ENCODE data around the gene RHOBTB1.

DNA sequence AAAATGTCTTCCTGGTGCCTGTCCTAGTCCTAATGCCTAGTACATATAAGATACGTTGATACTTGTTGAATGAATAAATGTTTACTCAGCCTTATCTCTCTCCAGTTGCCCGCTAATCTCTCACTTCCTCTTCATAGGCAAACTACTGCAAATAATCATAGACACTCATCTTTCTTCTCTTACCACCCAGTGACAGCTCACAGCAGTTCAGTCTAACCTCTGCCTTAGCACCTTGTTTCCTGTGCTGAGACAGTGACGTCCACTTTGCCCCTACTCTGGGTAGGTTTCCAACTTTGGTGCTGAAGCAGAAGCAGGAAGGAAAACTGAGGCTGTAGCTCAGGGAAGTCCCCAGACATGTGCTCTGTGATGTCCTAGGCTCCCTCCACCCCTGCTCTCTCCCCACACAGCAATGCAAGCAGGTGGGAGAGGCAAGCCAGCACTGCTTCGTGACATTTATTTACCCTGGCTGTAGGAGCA lies 45.5 kb upstream of the RHOBTB1 start:
- TF ChIP-seq ZNF121 (tag by site-specific recombination; IDR thresholded peaks at IDR 0.05) (no peak), ZNF391 (tag by site-specific recombination; IDR thresholded peaks at IDR 0.05; ENCODE audit: borderline replicate concordance, low read depth) (no peak), ZIC2 (tag by site-specific recombination; IDR thresholded peaks at IDR 0.05) (peak; percentile 38; the same call in 1 of the 2 replicates), WT1 (tag by site-specific recombination; IDR thresholded peaks at IDR 0.05) (peak; percentile 47; the same call in 1 of the 2 replicates), ZFP69B (tag by site-specific recombination; IDR thresholded peaks at IDR 0.05) (no peak; the same call in 1 of the 2 replicates), ZNF701 (tag by site-specific recombination; IDR thresholded peaks at IDR 0.05) (no peak), ZNF530 (tag by site-specific recombination; IDR thresholded peaks at IDR 0.05; ENCODE audit: low read depth) (no peak), ZNF623 (tag by site-specific recombination; IDR thresholded peaks at IDR 0.05) (no peak)
- TF ChIP-seq, protein P1, sequence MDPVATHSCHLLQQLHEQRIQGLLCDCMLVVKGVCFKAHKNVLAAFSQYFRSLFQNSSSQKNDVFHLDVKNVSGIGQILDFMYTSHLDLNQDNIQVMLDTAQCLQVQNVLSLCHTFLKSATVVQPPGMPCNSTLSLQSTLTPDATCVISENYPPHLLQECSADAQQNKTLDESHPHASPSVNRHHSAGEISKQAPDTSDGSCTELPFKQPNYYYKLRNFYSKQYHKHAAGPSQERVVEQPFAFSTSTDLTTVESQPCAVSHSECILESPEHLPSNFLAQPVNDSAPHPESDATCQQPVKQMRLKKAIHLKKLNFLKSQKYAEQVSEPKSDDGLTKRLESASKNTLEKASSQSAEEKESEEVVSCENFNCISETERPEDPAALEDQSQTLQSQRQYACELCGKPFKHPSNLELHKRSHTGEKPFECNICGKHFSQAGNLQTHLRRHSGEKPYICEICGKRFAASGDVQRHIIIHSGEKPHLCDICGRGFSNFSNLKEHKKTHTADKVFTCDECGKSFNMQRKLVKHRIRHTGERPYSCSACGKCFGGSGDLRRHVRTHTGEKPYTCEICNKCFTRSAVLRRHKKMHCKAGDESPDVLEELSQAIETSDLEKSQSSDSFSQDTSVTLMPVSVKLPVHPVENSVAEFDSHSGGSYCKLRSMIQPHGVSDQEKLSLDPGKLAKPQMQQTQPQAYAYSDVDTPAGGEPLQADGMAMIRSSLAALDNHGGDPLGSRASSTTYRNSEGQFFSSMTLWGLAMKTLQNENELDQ (tag by site-specific recombination; IDR thresholded peaks at IDR 0.05; ENCODE audit: low read depth) = no peak
- TF ChIP-seq, protein P2, sequence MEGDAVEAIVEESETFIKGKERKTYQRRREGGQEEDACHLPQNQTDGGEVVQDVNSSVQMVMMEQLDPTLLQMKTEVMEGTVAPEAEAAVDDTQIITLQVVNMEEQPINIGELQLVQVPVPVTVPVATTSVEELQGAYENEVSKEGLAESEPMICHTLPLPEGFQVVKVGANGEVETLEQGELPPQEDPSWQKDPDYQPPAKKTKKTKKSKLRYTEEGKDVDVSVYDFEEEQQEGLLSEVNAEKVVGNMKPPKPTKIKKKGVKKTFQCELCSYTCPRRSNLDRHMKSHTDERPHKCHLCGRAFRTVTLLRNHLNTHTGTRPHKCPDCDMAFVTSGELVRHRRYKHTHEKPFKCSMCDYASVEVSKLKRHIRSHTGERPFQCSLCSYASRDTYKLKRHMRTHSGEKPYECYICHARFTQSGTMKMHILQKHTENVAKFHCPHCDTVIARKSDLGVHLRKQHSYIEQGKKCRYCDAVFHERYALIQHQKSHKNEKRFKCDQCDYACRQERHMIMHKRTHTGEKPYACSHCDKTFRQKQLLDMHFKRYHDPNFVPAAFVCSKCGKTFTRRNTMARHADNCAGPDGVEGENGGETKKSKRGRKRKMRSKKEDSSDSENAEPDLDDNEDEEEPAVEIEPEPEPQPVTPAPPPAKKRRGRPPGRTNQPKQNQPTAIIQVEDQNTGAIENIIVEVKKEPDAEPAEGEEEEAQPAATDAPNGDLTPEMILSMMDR (tag by site-specific recombination; IDR thresholded peaks at IDR 0.05) = no peak
- TF ChIP-seq, protein P3, sequence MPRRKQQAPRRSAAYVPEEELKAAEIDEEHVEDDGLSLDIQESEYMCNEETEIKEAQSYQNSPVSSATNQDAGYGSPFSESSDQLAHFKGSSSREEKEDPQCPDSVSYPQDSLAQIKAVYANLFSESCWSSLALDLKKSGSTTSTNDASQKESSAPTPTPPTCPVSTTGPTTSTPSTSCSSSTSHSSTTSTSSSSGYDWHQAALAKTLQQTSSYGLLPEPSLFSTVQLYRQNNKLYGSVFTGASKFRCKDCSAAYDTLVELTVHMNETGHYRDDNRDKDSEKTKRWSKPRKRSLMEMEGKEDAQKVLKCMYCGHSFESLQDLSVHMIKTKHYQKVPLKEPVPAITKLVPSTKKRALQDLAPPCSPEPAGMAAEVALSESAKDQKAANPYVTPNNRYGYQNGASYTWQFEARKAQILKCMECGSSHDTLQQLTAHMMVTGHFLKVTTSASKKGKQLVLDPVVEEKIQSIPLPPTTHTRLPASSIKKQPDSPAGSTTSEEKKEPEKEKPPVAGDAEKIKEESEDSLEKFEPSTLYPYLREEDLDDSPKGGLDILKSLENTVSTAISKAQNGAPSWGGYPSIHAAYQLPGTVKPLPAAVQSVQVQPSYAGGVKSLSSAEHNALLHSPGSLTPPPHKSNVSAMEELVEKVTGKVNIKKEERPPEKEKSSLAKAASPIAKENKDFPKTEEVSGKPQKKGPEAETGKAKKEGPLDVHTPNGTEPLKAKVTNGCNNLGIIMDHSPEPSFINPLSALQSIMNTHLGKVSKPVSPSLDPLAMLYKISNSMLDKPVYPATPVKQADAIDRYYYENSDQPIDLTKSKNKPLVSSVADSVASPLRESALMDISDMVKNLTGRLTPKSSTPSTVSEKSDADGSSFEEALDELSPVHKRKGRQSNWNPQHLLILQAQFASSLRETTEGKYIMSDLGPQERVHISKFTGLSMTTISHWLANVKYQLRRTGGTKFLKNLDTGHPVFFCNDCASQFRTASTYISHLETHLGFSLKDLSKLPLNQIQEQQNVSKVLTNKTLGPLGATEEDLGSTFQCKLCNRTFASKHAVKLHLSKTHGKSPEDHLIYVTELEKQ (tag by site-specific recombination; IDR thresholded peaks at IDR 0.05; ENCODE audit: borderline replicate concordance) = peak; percentile 84
- TF ChIP-seq, protein P4, sequence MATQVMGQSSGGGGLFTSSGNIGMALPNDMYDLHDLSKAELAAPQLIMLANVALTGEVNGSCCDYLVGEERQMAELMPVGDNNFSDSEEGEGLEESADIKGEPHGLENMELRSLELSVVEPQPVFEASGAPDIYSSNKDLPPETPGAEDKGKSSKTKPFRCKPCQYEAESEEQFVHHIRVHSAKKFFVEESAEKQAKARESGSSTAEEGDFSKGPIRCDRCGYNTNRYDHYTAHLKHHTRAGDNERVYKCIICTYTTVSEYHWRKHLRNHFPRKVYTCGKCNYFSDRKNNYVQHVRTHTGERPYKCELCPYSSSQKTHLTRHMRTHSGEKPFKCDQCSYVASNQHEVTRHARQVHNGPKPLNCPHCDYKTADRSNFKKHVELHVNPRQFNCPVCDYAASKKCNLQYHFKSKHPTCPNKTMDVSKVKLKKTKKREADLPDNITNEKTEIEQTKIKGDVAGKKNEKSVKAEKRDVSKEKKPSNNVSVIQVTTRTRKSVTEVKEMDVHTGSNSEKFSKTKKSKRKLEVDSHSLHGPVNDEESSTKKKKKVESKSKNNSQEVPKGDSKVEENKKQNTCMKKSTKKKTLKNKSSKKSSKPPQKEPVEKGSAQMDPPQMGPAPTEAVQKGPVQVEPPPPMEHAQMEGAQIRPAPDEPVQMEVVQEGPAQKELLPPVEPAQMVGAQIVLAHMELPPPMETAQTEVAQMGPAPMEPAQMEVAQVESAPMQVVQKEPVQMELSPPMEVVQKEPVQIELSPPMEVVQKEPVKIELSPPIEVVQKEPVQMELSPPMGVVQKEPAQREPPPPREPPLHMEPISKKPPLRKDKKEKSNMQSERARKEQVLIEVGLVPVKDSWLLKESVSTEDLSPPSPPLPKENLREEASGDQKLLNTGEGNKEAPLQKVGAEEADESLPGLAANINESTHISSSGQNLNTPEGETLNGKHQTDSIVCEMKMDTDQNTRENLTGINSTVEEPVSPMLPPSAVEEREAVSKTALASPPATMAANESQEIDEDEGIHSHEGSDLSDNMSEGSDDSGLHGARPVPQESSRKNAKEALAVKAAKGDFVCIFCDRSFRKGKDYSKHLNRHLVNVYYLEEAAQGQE (tag by site-specific recombination; IDR thresholded peaks at IDR 0.05) = no peak

All from HEK293 (cell line).